Right cardiac atrium (tissue), 5 donors: ENCODE measurements around the gene ZNRF2. TPM values are rescaled to one million over a fixed set of nuclear protein-coding genes. Genes with fewer than 3 reads are reported as not detected.
"Not testable (repeated sequence)": the region's sequence is repeated elsewhere in the genome, so short reads cannot be mapped to it uniquely, and the experiment has no call there.

Experiments used
- ATAC-seq, 2 donors: fragments of 200-7000 bp; cut with Tn5 transposase; one replicate each; pipeline versions ENCODE4 v1.8.0 to v1.9.1; 2020; ENCODE audit warnings: moderate library complexity in 2 of 2, mild to moderate bottlenecking in 1 of 2
- DNase-seq, 3 donors: peaks; one replicate each; pipeline ENCODE4 v3.0.0-alpha.2; 2020
- H3K27ac ChIP-seq: one replicate; pipeline ENCODE4 v1.5.1; 2013; ENCODE audit warnings: mild to moderate bottlenecking, low read length, control low read depth, moderate library complexity
- H3K27me3 ChIP-seq: one replicate; pipeline ENCODE4 v1.6.1; 2013; ENCODE audit not compliant: control insufficient read depth, insufficient read depth
- H3K4me1 ChIP-seq: one replicate; pipeline ENCODE4 v1.6.1; 2013; ENCODE audit warnings: low read length; ENCODE audit not compliant: control insufficient read depth, insufficient read depth
- H3K4me3 ChIP-seq: one replicate; pipeline ENCODE4 v1.5.1; 2013; ENCODE audit warnings: low read length, control low read depth
- H3K9me3 ChIP-seq: one replicate; pipeline ENCODE4 v1.6.1; 2013; ENCODE audit warnings: low read length; ENCODE audit not compliant: control insufficient read depth
- WGBS: extraction: QIAGEN DNeasy Blood & Tissue Kit; methylation state at CpG from one replicate; pipeline ENCODE4 v1.1.7; 2013; 5-methylcytosine and 5-hydroxymethylcytosine counted together
- intact Hi-C, 4 donors: fragments of 100-400 bp; cut with DNase I; formaldehyde crosslinking; loops; one replicate each; pipeline versions ENCODE4 v1.11.0 to v1.14.0; 2022 to 2023
- polyA plus RNA-seq: library from polyadenylated mRNA; stranded (reverse); fragments of 200-250 nt; gene quantifications from one replicate; pipeline ENCODE4 v1.2.3, GENCODE V29; 2013
- total RNA-seq, 4 donors: library from RNA; stranded (reverse); fragmentation: NEBNext Ultra II Directional; extraction: Animal tissue kit (Norgen Biotek cat#: 25700); gene quantifications; one replicate each; pipeline ENCODE4 v1.2.1, GENCODE V29; 2021
- donor health status: healthy with polysubstance abuse.
- donor health status: DM: no; HTN: yes; CAD: no.
- donor health status: DM: no; HTN: no; CAD: no.
- donor health status: DM: no; HTN: yes; CAD: no; lungs with severe emphysema.
- donor health status: DM: yes; HTN: yes; CAD: no.

ZNRF2 gene
- total and polyA plus RNA-seq, 5 donors = 2.5 to 8.5 (median 6.9) TPM

- H3K27ac ChIP-seq = no peak overlapping the region
- 70% methylated on average over 4 of the region's 4 CpGs for WGBS
- ATAC-seq = no peak
These were observed 6.0 kb upstream of the ZNRF2 start for GRCh38 chr7:30278376-30278775.

GRCh38 chr7:30278849-30279652 lies 5.3 kb upstream of the ZNRF2 start:
- Histone ChIP-seq H3K27me3 (no peaks in the 10 kb centered on the region), H3K9me3 (no peaks in the 10 kb centered on the region), H3K27ac (no peak overlapping the region), H3K4me1 (no peaks in the 10 kb centered on the region), H3K4me3 (no peak overlapping the region)
- WGBS = 68% methylated on average over 8 of the region's 8 CpGs
- intact Hi-C loops = loop anchor here (10.0 kb wide), 5 partner anchors 114 to 286 kb away; no protein-coding TSS in a partner anchor
- no peak for DNase-seq
- no peak for ATAC-seq

More at GRCh38 chr7:30278376-30278775, 6.0 kb upstream of the ZNRF2 start:
- intact Hi-C loops = loop anchor here (10.0 kb wide), 5 partner anchors 114 to 286 kb away; no protein-coding TSS in a partner anchor
- Histone ChIP-seq H3K4me3 (no peak overlapping the region), H3K27me3 (no peaks in the 10 kb centered on the region), H3K4me1 (no peaks in the 10 kb centered on the region), H3K9me3 (no peaks in the 10 kb centered on the region)
- DNase-seq = no peak

- no peak for DNase-seq
- Histone ChIP-seq H3K4me3 (no peak overlapping the region), H3K4me1 (no peaks in the 10 kb centered on the region), H3K27ac (no peak overlapping the region), H3K9me3 (no peaks in the 10 kb centered on the region), H3K27me3 (no peaks in the 10 kb centered on the region)
- intact Hi-C loops = loop anchor here (10.0 kb wide), 5 partner anchors 115 to 285 kb away; no protein-coding TSS in a partner anchor
- 51% methylated on average over 2 of the region's 2 CpGs for WGBS
- ATAC-seq = no peak
These were observed 4.8 kb upstream of the ZNRF2 start for GRCh38 chr7:30279653-30279904.

GRCh38 chr7:30280631-30281030 lies 3.8 kb upstream of the ZNRF2 start:
- no peak for ATAC-seq
- DNase-seq = no peak
- Histone ChIP-seq H3K27ac (no peak overlapping the region), H3K4me3 (no peak overlapping the region), H3K4me1 (no peaks in the 10 kb centered on the region), H3K27me3 (no peaks in the 10 kb centered on the region), H3K9me3 (no peaks in the 10 kb centered on the region)
- WGBS = 94% methylated on average over 1 of the region's 1 CpG
- intact Hi-C loops = no loop called here

- DNase-seq (no peak), ATAC-seq (no peak)
- Histone ChIP-seq H3K27ac (no peak overlapping the region), H3K4me3 (no peak overlapping the region), H3K9me3 (no peaks in the 10 kb centered on the region), H3K4me1 (no peaks in the 10 kb centered on the region), H3K27me3 (no peaks in the 10 kb centered on the region)
- 72% methylated on average over 1 of the region's 1 CpG for WGBS
- intact Hi-C loops = no loop called here
These were observed 3.1 kb upstream of the ZNRF2 start for GRCh38 chr7:30281263-30281662.

GRCh38 chr7:30281791-30282190 lies 2.6 kb upstream of the ZNRF2 start:
- ATAC-seq (no peak), DNase-seq (no peak)
- no peaks in the 10 kb centered on the region for H3K9me3 ChIP-seq
- no peaks in the 10 kb centered on the region for H3K4me1 ChIP-seq
- no peak overlapping the region for H3K27ac ChIP-seq
- no peak overlapping the region for H3K4me3 ChIP-seq
- H3K27me3 ChIP-seq = no peaks in the 10 kb centered on the region
- 94% methylated on average over 2 of the region's 2 CpGs for WGBS
- intact Hi-C loops = no loop called here

GRCh38 chr7:30282735-30283134 lies 1.7 kb upstream of the ZNRF2 start:
- intact Hi-C loops = no loop called here
- no peaks in the 10 kb centered on the region for H3K4me1 ChIP-seq
- H3K9me3 ChIP-seq = no peaks in the 10 kb centered on the region
- H3K27me3 ChIP-seq = no peaks in the 10 kb centered on the region
- DNase-seq (no peak), ATAC-seq (no peak)
- 76% methylated on average over 3 of the region's 3 CpGs for WGBS
- H3K4me3 ChIP-seq = no peak overlapping the region
- H3K27ac ChIP-seq = no peak overlapping the region

- H3K9me3 ChIP-seq = no peaks in the 10 kb centered on the region
- ATAC-seq (peak; percentile 22 to 34), DNase-seq (peak; percentile 46 to 80 (median 73))
- intact Hi-C loops = no loop called here
- H3K4me3 ChIP-seq = peak overlapping the region; percentile 94
- H3K4me1 ChIP-seq = no peaks in the 10 kb centered on the region
- WGBS = under 1% methylated on average over 71 of the region's 72 CpGs
- H3K27me3 ChIP-seq = no peaks in the 10 kb centered on the region
- peak overlapping the region; percentile 98 for H3K27ac ChIP-seq
These were observed 704 bp downstream of the ZNRF2 start for GRCh38 chr7:30285067-30285535.

- H3K27me3 ChIP-seq = no peaks in the 10 kb centered on the region
- H3K4me1 ChIP-seq = peaks cover 2% of the 10 kb centered on the region
- intact Hi-C loops = no loop called here
- under 1% methylated on average over 78 of the region's 79 CpGs for WGBS
- H3K9me3 ChIP-seq = no peaks in the 10 kb centered on the region
- H3K4me3 ChIP-seq = peak overlapping the region; percentile 94
- H3K27ac ChIP-seq = peak overlapping the region; percentile 98
- DNase-seq (peak; percentile 27 to 67 (median 67)), ATAC-seq (no peak)
These were observed 1.3 kb downstream of the ZNRF2 start for GRCh38 chr7:30285536-30286284.

- no peak for ATAC-seq
- H3K9me3 ChIP-seq = no peaks in the 10 kb centered on the region
- intact Hi-C loops = no loop called here
- H3K4me1 ChIP-seq = peaks cover 2% of the 10 kb centered on the region
- H3K27ac ChIP-seq = no peak overlapping the region
- 86% methylated on average over 11 of the region's 11 CpGs for WGBS
- peak overlapping the region; percentile 27 for H3K4me3 ChIP-seq
- no peaks in the 10 kb centered on the region for H3K27me3 ChIP-seq
- DNase-seq = no peak
These were observed 2.4 kb downstream of the ZNRF2 start for GRCh38 chr7:30286749-30287148.

- DNase-seq, H3K4me1 ChIP-seq, H3K27ac ChIP-seq, H3K4me3 ChIP-seq, intact Hi-C loops, H3K27me3 ChIP-seq, H3K9me3 ChIP-seq, ATAC-seq: not testable (repeated sequence)
- 75% methylated on average over 3 of the region's 3 CpGs for WGBS
These were observed 3.2 kb downstream of the ZNRF2 start for GRCh38 chr7:30287625-30288024.
